Smooth muscle cell (in vitro differentiated cells): Measurements from ENCODE around the gene CHRM5. TPM values are rescaled to one million over a fixed set of nuclear protein-coding genes. Genes with fewer than 3 reads are reported as not detected.

Experiments
- DNase-seq: peaks from one replicate; lab custom pipeline; 2025; ENCODE audit not compliant: unreplicated experiment; lab: John Stamatoyannopoulos, UW
- H2AFZ ChIP-seq: fragments of 200-600 bp; sonication (generic); 2 replicates; pipeline ENCODE4 v1.6.0; 2016; ENCODE audit warnings: antibody characterized with exemption, low read depth, mild to moderate bottlenecking
- H3F3A ChIP-seq: fragments of 200-600 bp; sonication (generic); 2 replicates; pipeline ENCODE4 v1.6.0; 2017; ENCODE audit warnings: antibody characterized with exemption, low read depth
- H3K27ac ChIP-seq: fragments of 200-600 bp; sonication (generic); 2 replicates; pipeline ENCODE4 v1.5.1; 2016; ENCODE audit warnings: low read depth, mild to moderate bottlenecking
- H3K27me3 ChIP-seq: fragments of 200-600 bp; sonication (generic); 2 replicates; pipeline ENCODE4 v1.6.1; 2016; ENCODE audit warnings: low read depth, mild to moderate bottlenecking
- H3K36me3 ChIP-seq: fragments of 200-600 bp; sonication (generic); 2 replicates; pipeline ENCODE4 v1.5.1; 2016; ENCODE audit warnings: low read depth
- H3K4me1 ChIP-seq: fragments of 200-600 bp; sonication (generic); 2 replicates; pipeline ENCODE4 v1.5.1; 2016; ENCODE audit warnings: low read depth
- H3K4me2 ChIP-seq: fragments of 200-600 bp; sonication (generic); 2 replicates; pipeline ENCODE4 v1.6.0; 2016; ENCODE audit warnings: mild to moderate bottlenecking
- H3K4me3 ChIP-seq: fragments of 200-600 bp; sonication (generic); 2 replicates; pipeline ENCODE4 v1.5.1; 2016; ENCODE audit warnings: mild to moderate bottlenecking
- H3K79me2 ChIP-seq: fragments of 200-600 bp; sonication (generic); 2 replicates; pipeline ENCODE4 v1.6.0; 2016; ENCODE audit warnings: low read depth, mild to moderate bottlenecking
- H3K9ac ChIP-seq: fragments of 200-600 bp; sonication (generic); 2 replicates; pipeline ENCODE4 v1.6.0; 2016; ENCODE audit warnings: low read depth
- H3K9me3 ChIP-seq: fragments of 200-600 bp; sonication (generic); replicated peaks from 2 replicates; pipeline ENCODE4 v1.5.1; 2016; ENCODE audit warnings: low read depth
- H4K20me1 ChIP-seq: fragments of 200-600 bp; sonication (generic); 2 replicates; pipeline ENCODE4 v1.6.0; 2016; ENCODE audit warnings: low read depth
- CTCF ChIP-seq: fragments of 200-600 bp; sonication (generic); IDR thresholded peaks from 2 replicates; pipeline ENCODE4 v1.5.1; 2017; ENCODE audit warnings: borderline replicate concordance, mild to moderate bottlenecking, antibody characterized with exemption; ENCODE audit not compliant: insufficient read depth, poor library complexity, severe bottlenecking
- WGBS: methylation state at CpG from one replicate; pipeline ENCODE4 v1.1.7; 2016; ENCODE audit warnings: low lambda C conversion rate; 5-methylcytosine and 5-hydroxymethylcytosine counted together
- polyA plus RNA-seq: library from polyadenylated mRNA; unstranded; fragments of >200 nt; fragmentation: Nextera tagmentation; extraction: Ambion mirVana; gene quantifications from 2 replicates; pipeline ENCODE4 v1.2.1, GENCODE V29; 2016
- total RNA-seq: library from RNA; depleted of rRNA; stranded (reverse); fragments of >200 nt; gene quantifications from 2 replicates; pipeline ENCODE4 v1.2.3, GENCODE V29; 2014

Gene CHRM5
- total and polyA plus RNA-seq, 2 experiments from 2014 or later = 0.05 TPM; not detected in 1

GRCh38 chr15:34055868-34056595 is 87.7 kb downstream of the CHRM5 start:
- no peak for DNase-seq
- Histone ChIP-seq H4K20me1 (no peaks in the 10 kb centered on the region), H3K9ac (no peak overlapping the region), H3K4me2 (peak overlapping the region; percentile 32), H3K9me3 (peaks cover 1% of the 10 kb centered on the region), H3K4me1 (no peaks in the 10 kb centered on the region), H3K27me3 (no peaks in the 10 kb centered on the region), H2AFZ (no peak overlapping the region), H3F3A (peaks cover 6% of the 10 kb centered on the region), H3K27ac (peak overlapping the region; percentile 61), H3K79me2 (no peaks in the 10 kb centered on the region), H3K36me3 (peaks cover 4% of the 10 kb centered on the region), H3K4me3 (no peak overlapping the region)
- no peak for TF ChIP-seq CTCF
- WGBS = 13% methylated on average over 3 of the region's 3 CpGs

GRCh38 chr15:34056911-34057310 is 88.6 kb downstream of the CHRM5 start:
- H4K20me1 ChIP-seq = no peaks in the 10 kb centered on the region
- H3K27me3 ChIP-seq = no peaks in the 10 kb centered on the region
- H3K79me2 ChIP-seq = no peaks in the 10 kb centered on the region
- H3K27ac ChIP-seq = peak overlapping the region; percentile 61
- no peak for TF ChIP-seq CTCF
- no peak overlapping the region for H3K4me3 ChIP-seq
- peak overlapping the region; percentile 32 for H3K4me2 ChIP-seq
- H2AFZ ChIP-seq = no peak overlapping the region
- 90% methylated on average over 5 of the region's 5 CpGs for WGBS
- no peaks in the 10 kb centered on the region for H3K4me1 ChIP-seq
- H3F3A ChIP-seq = peaks cover 6% of the 10 kb centered on the region
- H3K9me3 ChIP-seq = no peaks in the 10 kb centered on the region
- no peak for DNase-seq
- no peak overlapping the region for H3K9ac ChIP-seq
- peaks cover 2% of the 10 kb centered on the region for H3K36me3 ChIP-seq

- Histone ChIP-seq H2AFZ (no peak overlapping the region), H3K4me3 (no peak overlapping the region), H4K20me1 (no peaks in the 10 kb centered on the region), H3K79me2 (no peaks in the 10 kb centered on the region), H3K36me3 (no peaks in the 10 kb centered on the region), H3K4me2 (no peak overlapping the region), H3K9ac (no peak overlapping the region), H3K9me3 (no peaks in the 10 kb centered on the region), H3K27ac (no peak overlapping the region), H3K27me3 (no peaks in the 10 kb centered on the region), H3K4me1 (no peaks in the 10 kb centered on the region), H3F3A (peaks cover 6% of the 10 kb centered on the region)
- WGBS = 65% methylated on average over 2 of the region's 2 CpGs
- TF ChIP-seq CTCF = no peak
- DNase-seq = no peak
Measured at GRCh38 chr15:34059476-34059875, 91.2 kb downstream of the CHRM5 start.

GRCh38 chr15:34059946-34060345 is 91.6 kb downstream of the CHRM5 start:
- H3K27me3 ChIP-seq = no peaks in the 10 kb centered on the region
- no peak for DNase-seq
- H3K4me1 ChIP-seq = no peaks in the 10 kb centered on the region
- H3K79me2 ChIP-seq = no peaks in the 10 kb centered on the region
- 93% methylated on average over 3 of the region's 3 CpGs for WGBS
- no peaks in the 10 kb centered on the region for H4K20me1 ChIP-seq
- H3K36me3 ChIP-seq = no peaks in the 10 kb centered on the region
- peaks cover 6% of the 10 kb centered on the region for H3F3A ChIP-seq
- no peak for TF ChIP-seq CTCF
- H2AFZ ChIP-seq = no peak overlapping the region
- no peak overlapping the region for H3K9ac ChIP-seq
- H3K27ac ChIP-seq = no peak overlapping the region
- H3K9me3 ChIP-seq = no peaks in the 10 kb centered on the region
- no peak overlapping the region for H3K4me2 ChIP-seq
- no peak overlapping the region for H3K4me3 ChIP-seq
